Fibroblast of pulmonary artery (primary cell): ENCODE data around the gene ST8SIA2.

Experiments used
- DNase-seq: peaks from one replicate; pipeline ENCODE4 v3.0.0-alpha.2; 2010; ENCODE audit warnings: low read depth
- H3K4me3 ChIP-seq: replicated peaks from 2 replicates; pipeline ENCODE4 v1.5.1; 2011; ENCODE audit warnings: low read depth, mild to moderate bottlenecking, control low read depth, low read length, moderate library complexity
- CTCF ChIP-seq: IDR thresholded peaks from 2 replicates; pipeline ENCODE4 v1.5.1; 2011; ENCODE audit warnings: mild to moderate bottlenecking, control low read depth, low read length, inconsistent platforms; ENCODE audit errors: missing control alignments

ST8SIA2 gene

DNA sequence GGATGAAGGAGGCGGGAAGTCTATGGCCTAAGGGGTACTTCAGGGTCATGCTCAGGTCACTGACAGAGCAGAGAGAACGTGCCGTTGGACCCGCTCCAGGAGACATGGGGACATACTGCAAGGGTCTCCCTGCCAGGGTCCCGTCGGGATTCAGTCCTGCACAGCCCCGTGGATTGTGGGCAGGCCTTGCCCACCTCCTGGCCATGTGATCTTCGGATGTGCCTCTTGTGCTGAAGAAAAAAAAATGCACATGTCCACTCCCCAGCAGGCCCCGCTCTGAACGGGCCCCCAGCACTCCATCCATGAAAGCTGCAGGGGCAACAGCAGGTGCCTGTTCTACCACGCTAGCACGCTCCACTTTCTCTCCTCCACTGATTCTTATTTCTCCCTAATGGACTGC lies 22.9 kb downstream of the ST8SIA2 start:
- DNase-seq: no peak
- no peak overlapping the region for H3K4me3 ChIP-seq
- TF ChIP-seq CTCF: no peak

- no peak for DNase-seq
- TF ChIP-seq CTCF: no peak
- H3K4me3 ChIP-seq: no peak overlapping the region
Measured at GRCh38 chr15:92417716-92418115, 24.0 kb downstream of the ST8SIA2 start.

DNA sequence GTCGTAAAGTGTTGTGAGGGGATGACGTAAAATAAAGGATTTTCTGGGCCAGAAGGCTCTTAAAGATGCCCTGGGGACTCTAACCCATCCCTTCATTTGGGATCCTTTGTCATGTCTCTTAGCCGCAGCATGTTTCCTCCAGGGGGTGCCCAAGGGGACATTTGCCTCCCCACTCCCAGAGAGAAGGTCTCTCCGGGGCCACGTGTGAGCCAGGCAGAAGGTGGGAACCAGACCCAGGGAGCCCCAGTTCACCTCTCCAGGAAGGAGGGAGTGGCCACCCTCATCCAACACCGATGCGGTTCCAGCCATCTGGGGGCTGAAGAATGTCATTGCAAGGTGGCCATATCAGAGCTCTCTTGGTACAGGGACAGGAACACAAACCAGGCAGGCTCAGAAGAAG lies 25.2 kb downstream of the ST8SIA2 start:
- TF ChIP-seq CTCF: no peak
- DNase-seq: no peak
- no peak overlapping the region for H3K4me3 ChIP-seq

- no peak for DNase-seq
- TF ChIP-seq CTCF: no peak
- no peak overlapping the region for H3K4me3 ChIP-seq
Measured at GRCh38 chr15:92421976-92422375, 28.3 kb downstream of the ST8SIA2 start.

GRCh38 chr15:92425578-92426225 lies 32.0 kb downstream of the ST8SIA2 start:
- no peak for DNase-seq
- TF ChIP-seq CTCF: no peak
- no peak overlapping the region for H3K4me3 ChIP-seq

- peak; percentile 20 for DNase-seq
- no peak overlapping the region for H3K4me3 ChIP-seq
- TF ChIP-seq CTCF: no peak
Measured at GRCh38 chr15:92429378-92430068, 35.8 kb downstream of the ST8SIA2 start.

GRCh38 chr15:92430069-92430440 lies 36.4 kb downstream of the ST8SIA2 start:
- no peak for DNase-seq
- no peak overlapping the region for H3K4me3 ChIP-seq
- TF ChIP-seq CTCF: no peak
